HG03066 (cell line): ENCODE data around the gene PHF24.

Experiments used
- ATAC-seq: cut with Tn5 transposase; IDR thresholded peaks from one replicate; pipeline ENCODE4 v1.9.1; 2021; ENCODE audit warnings: low read depth; ENCODE audit not compliant: unreplicated experiment

PHF24 gene

GRCh38 chr9:34982361-34982760 is 24.3 kb downstream of the PHF24 start:
- no peak for ATAC-seq

- no peak for ATAC-seq
Observed at GRCh38 chr9:34983209-34983608, 25.1 kb downstream of the PHF24 start.

GRCh38 chr9:34984049-34984448 is 26.0 kb downstream of the PHF24 start:
- ATAC-seq = no peak

- ATAC-seq = no peak
Observed at GRCh38 chr9:34985311-34985899, 27.3 kb downstream of the PHF24 start.

- ATAC-seq = no peak
Observed at GRCh38 chr9:34986540-34987047, 28.5 kb downstream of the PHF24 start.

- ATAC-seq = no peak
Observed at GRCh38 chr9:34987160-34987901, 29.2 kb downstream of the PHF24 start.

GRCh38 chr9:34988218-34989002 is 30.3 kb downstream of the PHF24 start:
- no peak for ATAC-seq

GRCh38 chr9:34989003-34989945 is 31.2 kb downstream of the PHF24 start, which contains the start of gene DNAJB5:
DNAJB5 (plus strand) TSS chr9:34989745; CDS start chr9:34990631, 886 bp downstream.
- peak; percentile 88 for ATAC-seq

- ATAC-seq = no peak
Observed at GRCh38 chr9:34989946-34990635, 32.0 kb downstream of the PHF24 start.

GRCh38 chr9:34990908-34991606 is 33.0 kb downstream of the PHF24 start:
- no peak for ATAC-seq

- no peak for ATAC-seq
Observed at GRCh38 chr9:34991607-34992375, 33.7 kb downstream of the PHF24 start.

GRCh38 chr9:34992376-34992951 is 34.4 kb downstream of the PHF24 start:
- ATAC-seq = no peak

- no peak for ATAC-seq
Observed at GRCh38 chr9:34993502-34994259, 35.6 kb downstream of the PHF24 start.

- ATAC-seq = no peak
Observed at GRCh38 chr9:34994260-34994899, 36.3 kb downstream of the PHF24 start.

- ATAC-seq = no peak
Observed at GRCh38 chr9:34994900-34995669, 37.0 kb downstream of the PHF24 start.

- no peak for ATAC-seq
Observed at GRCh38 chr9:34995670-34996060, 37.6 kb downstream of the PHF24 start.
